Epithelial cell of prostate (primary cell): ENCODE measurements around the gene RGP1.

Experiments used
- DNase-seq: peaks from one replicate; pipeline ENCODE4 v3.0.0-alpha.2; 2011; ENCODE audit warnings: low read depth, low spot score
- H3K27ac ChIP-seq: fragments of 450-650 bp; 2 replicates; pipeline ENCODE4 v1.5.1; 2017; ENCODE audit warnings: mild to moderate bottlenecking

Gene RGP1, protein sequence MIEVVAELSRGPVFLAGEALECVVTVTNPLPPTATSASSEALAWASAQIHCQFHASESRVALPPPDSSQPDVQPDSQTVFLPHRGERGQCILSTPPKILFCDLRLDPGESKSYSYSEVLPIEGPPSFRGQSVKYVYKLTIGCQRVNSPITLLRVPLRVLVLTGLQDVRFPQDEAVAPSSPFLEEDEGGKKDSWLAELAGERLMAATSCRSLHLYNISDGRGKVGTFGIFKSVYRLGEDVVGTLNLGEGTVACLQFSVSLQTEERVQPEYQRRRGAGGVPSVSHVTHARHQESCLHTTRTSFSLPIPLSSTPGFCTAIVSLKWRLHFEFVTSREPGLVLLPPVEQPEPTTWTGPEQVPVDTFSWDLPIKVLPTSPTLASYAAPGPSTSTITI

DNA sequence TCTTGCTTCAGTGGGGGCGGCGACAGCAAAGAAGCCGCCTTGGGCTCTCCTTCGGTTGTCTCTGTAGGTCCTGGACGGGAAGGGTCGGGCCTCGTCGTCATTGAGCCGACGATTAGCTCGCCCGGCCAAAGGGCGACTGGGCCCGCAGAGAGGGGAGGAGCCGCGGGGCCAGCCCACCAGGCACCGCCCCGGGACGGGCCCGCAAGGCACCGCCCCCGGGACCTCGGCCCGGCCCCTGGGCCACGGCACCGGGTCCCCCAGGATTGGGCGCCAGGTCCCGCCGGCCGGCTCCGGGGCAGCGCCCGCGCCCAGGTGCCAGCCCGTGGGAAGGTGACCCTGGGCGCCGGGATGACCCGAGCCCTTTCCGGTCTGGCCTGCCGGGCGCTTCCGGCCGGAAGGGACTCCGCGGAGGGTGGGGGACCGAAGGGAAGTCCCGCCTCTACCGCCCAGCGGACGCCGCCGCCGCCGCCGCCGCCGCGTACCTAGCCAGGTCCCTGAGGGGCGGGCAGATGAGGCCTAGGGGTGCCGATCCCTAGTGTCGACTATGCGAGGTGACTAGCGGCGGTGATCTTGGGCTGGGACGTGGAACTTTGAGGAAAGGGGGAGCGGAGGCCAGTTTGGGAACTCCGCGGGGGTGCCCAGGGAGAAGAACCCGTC, at the start of gene RGP1, which contains the start of gene GBA2:
TSS of gene RGP1 (plus strand) at position 430 of the 657 bp plus-strand sequence. CDS start 469 bp downstream, outside the sequence.
TSS of gene GBA2 (minus strand) at position 371 of the 657 bp plus-strand sequence. CDS start 524 bp downstream, outside the sequence.
- no peak for DNase-seq

DNA sequence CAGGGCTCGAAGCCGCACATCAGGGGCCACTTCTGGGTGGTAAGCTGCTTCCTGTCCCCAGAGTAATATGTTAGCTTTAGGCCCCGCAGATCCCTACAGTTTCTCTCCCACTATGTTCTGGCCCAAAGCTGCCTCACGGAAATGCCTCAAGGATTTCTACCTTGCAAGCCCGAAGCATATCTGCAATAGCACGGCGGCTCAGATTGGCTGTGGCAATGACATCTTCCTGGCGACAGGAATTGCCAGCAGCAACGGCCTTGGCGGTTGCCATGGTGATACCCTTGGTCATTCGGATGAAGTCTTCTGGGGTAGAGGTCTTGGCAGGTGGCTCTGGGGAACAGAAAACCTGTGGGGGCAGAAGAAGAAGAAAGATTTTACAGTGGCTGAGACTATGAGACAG, 49.1 kb upstream of the RGP1 start:
- no peak overlapping the region for H3K27ac ChIP-seq
- DNase-seq: no peak

More for the DNA sequence above, at the start of gene RGP1, which contains the start of gene GBA2:
- H3K27ac ChIP-seq: peak within 1 kb of the TSS; percentile 87

DNA sequence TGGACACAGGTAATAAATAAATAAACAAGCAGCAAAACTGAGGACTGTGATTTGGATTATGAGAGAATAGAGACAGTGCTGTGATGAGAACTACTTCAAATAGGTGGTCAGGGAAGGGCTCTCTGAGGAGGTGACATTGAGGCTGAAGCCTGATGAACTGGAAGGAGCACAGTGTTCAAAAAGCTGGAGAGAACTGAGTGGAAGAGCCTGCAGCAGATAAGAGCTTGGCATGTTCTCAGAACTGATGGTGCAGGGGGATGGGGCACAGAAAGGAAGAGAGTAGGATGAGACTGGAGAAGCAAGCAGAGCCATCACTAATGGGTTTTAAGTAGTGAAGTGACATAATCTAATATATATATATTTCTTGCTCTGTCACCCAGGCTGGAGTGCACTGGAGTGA, 48.1 kb upstream of the RGP1 start:
- no peak overlapping the region for H3K27ac ChIP-seq
- no peak for DNase-seq

DNA sequence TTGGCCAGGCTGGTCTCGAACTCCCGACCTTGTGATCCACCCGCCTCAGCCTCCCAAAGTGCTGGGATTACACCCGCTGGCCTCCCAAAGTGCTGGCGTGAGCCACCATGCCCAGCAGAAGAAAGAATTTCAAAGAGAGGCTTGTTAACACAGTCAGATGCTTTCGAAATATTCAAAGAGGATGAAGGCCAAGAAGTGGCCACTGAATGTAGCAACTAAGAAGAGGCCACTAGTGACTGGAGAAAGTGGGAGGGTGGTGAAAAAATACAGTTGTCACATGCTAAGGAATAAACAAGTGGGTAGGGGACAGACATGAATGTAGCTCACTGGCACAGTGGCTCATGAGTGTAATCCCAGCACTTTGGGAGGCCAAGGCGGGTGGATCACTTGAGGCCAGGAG, 46.4 kb upstream of the RGP1 start:
- no peak overlapping the region for H3K27ac ChIP-seq
- DNase-seq: no peak

DNA sequence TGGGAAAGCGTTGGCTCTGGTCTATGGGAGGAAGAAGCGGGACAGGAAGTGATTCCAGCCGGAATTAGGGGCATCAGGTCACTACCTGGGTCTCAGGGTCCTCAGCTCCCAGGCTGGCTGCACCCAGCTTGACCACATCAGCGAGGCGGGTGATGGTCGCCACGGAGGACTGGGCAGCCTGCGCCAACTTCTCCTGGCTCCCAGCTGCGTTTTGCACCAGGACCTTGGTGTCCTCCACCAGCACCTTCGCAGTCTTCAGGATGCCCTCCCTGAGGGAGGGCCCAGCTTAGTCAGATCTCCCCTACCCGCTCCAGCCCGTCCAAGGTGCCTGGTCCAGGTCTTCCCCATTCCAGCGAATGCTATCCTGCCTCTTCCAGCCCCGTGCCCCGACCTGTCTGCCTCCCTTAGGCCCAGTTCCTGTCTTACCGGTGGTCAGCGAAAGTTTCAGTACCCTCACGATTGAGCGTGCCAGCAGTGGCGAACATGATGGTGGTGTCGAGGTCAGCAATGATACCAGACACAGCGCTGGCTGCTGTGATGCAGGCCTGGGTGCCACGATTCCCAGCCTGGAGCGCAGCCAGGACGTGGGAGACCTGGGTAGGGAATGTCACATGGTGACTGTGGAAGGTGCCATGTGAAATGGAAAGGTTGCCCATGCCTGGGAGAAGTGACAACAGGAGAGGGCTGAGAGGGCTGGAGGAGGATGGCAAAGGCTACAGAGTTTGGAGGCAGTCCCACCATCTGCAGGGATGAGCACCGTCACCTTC, 45.0 kb upstream of the RGP1 start:
- no peak for DNase-seq
- H3K27ac ChIP-seq: no peak overlapping the region

DNA sequence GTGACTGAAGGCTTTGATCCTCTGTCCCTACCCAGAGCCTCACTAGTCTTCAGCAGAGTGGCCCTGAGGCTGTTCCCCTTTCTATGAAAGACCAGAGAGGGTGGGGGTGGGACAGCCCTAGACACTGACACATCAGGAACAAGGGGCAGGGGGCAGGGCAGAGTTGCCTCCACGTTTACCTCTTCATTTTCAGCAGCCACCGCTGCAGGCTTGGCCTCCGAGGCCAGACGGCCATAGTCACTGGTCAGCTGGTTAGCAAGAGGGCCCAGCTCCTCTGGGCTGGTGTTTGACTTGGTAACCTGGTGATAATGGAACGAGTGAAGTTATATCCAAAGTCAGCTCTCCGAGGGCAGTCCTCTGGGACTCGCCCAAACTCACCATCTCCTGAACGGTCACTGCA, 43.7 kb upstream of the RGP1 start:
- H3K27ac ChIP-seq: no peak overlapping the region
- DNase-seq: no peak

DNA sequence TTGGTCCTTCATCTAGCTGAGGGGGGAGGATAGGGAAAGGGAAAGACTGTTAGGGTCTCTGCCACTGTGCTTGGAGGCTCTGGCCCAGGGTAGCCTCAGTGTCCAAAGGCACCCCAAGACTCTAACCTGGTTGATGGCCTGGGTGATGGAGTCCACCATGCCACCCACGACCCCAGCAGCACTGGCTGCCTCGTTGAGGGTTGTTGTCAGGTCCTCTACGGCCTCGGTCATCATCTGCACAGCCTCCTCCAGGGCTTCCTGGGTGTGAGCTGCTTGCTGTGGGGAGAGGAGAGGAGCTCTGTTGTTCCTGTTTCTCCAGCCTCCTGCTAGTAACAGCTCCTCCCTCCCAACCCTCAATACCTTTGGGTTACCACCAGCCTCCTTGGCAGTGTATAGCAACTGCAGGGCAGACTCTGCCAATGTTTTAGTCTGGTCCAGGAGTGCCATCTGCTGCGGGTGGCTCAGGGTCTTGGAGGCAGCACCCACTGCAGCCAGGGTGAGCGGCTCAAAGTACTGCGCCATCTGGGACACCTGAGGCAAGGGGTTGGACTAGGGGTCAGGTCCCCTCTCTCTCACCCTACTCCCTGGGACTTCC, 43.2 kb upstream of the RGP1 start:
- no peak for DNase-seq
- no peak overlapping the region for H3K27ac ChIP-seq

DNA sequence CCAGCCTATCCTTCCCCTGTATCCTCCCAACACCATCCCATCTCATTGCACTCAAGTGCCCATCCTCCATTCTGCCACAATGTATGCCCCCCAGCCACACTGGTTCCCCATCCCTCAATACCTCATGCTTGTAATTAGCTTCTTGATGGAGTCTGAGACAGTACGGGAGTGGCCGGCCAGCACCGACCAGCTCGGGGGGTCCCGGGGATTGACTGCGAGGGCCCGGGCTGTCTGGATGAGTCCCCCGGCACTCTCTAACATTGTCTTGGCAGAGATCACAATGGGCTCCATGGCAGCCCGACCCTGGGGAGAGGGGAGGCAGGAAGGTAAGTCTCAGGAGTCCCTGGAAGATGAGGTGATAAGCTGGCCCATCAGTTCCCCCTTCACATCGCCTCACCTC, 42.1 kb upstream of the RGP1 start:
- DNase-seq: no peak
- H3K27ac ChIP-seq: no peak overlapping the region

DNA sequence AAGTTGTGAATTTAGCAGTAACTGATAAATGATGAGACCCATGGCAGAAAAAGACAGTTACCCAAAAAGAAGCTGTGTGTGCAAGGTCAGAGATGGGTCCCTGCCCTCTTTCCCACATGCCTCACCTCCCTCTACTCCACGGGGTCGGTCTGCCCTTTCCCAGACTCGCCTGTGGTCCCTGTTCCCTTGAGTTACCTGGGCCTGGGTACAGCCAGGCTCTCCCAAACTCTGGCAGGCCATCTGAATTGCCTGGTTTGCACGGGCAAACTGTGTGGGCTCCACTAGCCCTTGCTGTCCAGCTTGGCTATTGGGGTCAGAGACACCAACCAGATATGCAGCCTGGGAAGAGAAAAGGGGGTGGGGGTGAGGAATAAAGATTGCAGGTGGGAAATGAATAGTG, 40.9 kb upstream of the RGP1 start:
- H3K27ac ChIP-seq: no peak overlapping the region

DNA sequence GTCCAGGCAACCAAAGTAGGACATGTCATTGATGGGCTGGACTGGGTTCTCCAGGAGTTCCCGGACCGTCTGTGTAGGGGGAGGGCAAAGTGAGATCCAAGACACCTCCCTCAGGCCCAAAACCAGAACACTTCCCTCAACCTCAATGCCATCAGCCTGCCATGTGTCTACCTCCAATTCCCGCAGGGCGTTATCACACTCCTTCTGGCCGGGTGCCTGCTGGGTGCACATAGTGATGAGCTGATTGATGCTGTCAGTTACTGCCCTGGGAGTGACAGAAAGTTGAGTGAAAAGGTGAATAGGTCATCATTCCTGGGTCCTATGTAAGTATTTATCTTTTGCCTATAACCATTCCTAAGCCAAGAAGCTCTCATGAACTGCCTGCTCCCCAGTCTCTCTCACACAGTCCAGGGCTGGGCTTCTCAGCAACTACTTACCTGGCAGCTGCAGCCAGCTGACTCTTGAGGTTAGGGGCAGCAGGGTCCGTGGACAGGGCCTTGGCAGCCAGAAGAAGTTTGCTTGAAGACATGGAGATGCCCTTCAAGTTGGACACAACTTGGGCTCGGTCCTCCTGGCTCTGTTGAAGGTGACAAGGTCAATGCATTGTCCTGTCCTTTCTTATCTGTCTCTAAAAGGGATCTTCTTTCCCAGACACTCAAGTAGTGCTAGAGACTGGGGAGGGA, 38.1 kb upstream of the RGP1 start:
- no peak for DNase-seq
- H3K27ac ChIP-seq: no peak overlapping the region

More for the DNA sequence above, 40.9 kb upstream of the RGP1 start:
- no peak for DNase-seq

DNA sequence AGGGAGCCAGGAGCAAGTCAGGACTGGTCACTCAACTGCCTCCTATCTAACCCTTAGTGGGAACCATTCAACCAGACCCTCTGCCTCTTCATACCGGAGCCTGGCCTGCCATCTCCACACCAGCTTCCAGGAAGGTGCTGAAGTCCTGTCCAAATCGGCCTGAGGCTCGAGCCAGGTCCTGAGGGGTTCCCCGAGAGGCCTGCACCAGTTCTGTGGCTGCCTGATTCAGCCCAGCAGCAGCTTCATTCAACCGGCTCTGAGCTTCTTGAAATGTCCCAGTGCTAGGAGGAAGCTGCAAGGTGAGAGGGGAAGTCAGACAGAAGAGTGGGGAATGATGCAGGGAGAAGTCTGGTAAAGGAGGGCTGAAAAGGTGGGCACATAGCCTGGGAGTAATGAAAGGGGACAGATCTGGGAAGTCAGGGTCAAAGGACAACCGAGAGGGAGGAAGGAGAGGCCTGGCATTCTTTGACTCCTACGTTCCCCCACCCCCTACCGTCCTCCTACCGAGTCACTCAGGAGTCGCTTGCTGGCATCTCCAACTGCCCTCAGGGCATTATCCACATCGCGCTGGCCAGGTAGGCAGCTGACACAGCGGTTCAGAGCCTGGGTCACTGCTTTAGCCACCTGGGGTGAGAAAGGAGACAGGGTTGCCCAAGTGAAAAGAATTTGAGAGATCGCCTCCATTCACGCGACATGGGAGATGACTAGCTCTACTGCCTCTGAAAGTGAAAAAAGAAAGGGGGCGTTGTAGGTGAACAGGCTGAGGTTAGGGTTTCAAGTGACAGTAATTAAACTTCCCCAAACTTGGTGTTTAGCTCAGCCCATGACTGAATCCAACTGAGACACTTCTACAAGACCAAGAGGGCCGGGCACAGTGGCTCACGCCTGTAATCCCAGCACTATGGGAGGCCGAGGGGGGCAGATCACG, 37.3 kb upstream of the RGP1 start:
- DNase-seq: no peak
- no peak overlapping the region for H3K27ac ChIP-seq

DNA sequence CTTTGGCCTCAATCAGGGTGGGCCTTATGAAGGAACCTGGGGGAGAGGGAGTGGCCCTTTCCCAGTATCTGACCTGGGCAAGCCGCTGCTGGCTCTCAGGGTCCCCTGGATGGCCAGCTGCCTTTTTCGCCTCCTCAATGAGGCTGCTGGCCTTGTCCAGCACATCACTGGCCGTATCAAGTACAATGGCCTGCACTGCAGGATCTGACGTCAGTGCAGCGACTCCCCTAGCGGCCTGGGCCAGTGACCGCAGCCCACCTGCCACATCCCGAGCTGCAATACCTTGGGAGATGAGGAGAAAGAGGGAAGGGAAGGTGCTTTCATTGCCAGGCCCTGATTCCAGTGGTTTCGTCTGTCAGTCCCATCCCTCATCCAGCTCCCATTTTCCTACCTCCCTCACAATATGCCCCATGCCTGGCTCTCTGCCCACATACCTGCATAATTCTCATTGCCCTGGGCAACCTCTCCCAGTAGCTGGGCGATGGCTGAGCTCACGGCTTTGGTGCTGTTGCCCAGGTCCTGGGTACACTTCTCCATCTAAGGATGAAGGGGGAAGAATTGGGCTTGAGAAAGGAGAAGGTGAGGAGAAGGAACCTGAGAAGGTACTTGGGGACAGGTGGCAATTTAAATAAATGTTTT, 36.2 kb upstream of the RGP1 start:
- H3K27ac ChIP-seq: no peak overlapping the region
- DNase-seq: no peak

DNA sequence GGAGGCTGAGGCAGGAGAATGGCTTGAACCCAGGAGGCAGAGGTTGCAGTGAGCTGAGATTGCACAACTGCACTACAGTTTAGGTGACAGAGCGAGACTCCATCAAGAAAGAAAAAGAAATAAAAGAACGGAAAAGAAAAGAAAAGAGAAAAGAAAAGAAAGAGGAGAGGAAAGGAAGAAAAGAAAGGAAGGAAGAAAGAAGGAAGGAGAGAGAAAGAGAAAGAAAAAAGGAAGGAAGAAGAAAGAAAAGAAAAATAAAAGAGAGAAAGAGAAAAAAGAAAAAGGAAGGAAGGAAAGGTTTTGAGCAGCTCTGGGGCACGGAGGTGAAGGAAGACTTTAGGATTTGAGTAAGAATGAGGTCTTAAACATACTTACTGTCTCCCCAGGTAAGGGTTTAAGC, 35.5 kb upstream of the RGP1 start:
- no peak for DNase-seq
- no peak overlapping the region for H3K27ac ChIP-seq

DNA sequence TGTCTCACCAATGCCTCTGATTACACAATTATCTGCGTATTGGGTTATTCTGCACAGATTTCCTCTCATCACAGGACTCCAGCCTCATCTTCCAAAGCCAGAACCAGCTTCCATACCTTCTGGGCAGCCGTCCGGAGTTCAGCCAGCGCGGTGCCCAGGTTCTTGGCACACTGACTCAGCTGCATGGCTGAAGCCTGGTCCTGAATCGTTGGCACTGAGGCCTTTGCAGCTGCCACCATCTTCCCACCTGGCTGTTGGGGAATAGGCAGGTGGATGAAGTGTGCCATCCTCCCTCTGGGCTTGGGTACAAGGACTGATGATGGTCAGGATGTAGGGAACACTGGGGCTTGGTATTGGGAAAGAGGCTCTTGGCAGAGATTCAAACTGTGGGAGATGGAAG, 35.0 kb upstream of the RGP1 start:
- DNase-seq: no peak
- H3K27ac ChIP-seq: no peak overlapping the region

DNA sequence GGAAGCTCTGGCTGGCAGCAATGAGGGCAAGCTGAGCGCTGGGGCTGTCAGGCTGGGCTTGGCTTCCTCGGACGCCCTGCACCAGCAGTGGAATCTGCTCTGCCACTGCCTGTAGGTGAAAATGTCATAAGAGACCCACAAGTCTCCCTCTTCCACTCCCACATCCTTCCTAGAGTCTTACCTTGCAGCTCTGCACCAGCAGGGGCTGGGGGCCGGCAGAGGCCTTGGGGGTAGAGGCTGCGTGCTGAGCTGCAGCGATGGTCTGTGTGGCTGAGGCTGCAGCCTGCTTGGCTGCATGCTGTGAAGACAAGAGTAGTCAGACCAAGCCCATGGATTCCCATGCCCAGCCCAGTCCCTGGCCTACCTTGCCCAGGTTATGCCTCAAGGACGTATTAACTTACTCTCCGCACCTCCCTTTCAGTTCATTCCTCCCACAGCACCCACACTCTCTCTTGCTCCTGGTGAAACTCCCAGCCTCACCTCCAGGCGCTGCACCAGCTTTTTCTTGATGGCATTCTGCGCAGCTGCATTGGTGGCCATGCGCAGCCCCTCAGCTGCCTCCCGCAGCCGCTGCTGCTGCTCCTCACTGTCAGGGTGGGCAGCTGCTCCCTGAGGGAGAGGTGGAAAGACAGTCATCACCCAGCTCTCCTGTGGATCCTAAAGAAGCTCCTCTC, 34.4 kb upstream of the RGP1 start:
- no peak overlapping the region for H3K27ac ChIP-seq
- no peak for DNase-seq

DNA sequence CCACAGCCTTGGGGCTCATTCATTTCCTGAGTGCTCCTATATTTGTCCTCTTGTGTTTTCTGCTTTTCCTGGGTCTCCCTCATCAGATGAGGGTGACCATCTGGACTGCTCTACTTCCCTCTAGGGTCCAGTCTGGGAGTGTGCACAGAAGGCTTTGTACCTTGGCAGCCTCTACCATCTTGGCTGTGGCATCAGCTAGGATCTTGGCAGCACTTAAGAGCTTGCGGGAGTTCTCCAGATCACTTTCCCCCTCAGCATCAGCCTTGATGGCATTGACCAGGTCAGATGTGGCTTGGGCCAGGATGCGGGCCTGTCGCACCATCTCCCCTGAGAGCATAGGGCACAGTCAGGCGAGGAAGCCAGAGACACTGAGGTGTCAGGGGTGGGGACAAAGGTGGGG, 32.9 kb upstream of the RGP1 start:
- H3K27ac ChIP-seq: no peak overlapping the region
- DNase-seq: no peak

DNA sequence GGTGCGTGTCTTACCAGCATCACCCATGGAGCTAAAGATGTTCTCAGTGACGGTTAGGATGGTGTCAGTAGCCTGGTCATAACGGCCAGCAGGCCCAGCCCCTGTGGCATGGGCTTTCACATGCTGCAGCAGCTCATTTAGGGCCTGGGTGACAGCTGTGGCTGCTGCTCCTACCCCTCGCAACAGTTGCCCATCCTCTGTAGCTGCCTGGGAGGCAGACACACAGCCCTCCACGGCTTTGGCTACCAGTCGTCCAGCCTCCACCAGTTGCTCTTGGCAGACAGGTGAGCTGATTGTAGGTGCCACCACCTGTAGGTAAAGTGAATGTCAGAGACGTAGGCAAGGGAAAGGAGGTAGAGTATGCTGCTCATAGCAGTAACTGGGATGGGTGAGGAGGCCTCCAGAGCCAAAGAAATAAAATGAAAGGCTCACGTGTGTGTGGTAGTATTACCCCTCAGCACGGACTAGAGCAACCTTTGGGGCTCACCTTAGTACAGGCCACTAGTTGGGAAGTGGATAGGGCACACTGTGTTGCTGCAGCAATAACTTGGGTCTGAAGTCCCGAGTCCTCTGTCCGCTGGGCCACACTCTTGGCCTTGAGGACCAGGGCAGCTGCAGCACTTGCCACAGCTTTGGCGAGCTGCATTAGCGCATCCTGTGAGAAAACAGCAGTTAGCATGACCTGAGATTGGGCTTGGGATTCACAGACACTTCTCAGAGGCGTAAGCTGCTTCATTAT, 31.8 kb upstream of the RGP1 start:
- no peak overlapping the region for H3K27ac ChIP-seq
- no peak for DNase-seq
